GM13977 (cell line): ENCODE measurements around the gene QRSL1.

Experiments
- DNase-seq: peaks from one replicate; pipeline ENCODE4 v3.0.0; 2012; ENCODE audit warnings: low spot score
- in situ Hi-C: fragments of 300-500 bp; cut with MboI; formaldehyde crosslinking; loops from one replicate; pipeline ENCODE4 v1.12.0; 2022; ENCODE audit warnings: low sequenced_read_pairs, low pct_unique_long_range_greater_than_20kb, mixed read lengths, inconsistent platforms; ENCODE audit not compliant: unreplicated experiment
- TF ChIP-seq, protein P1 (sequence below): IDR thresholded peaks from 2 replicates; pipeline ENCODE4 v1.5.1; 2012; ENCODE audit warnings: mild to moderate bottlenecking, control low read depth; ENCODE audit not compliant: insufficient read depth; ENCODE audit errors: extremely low read depth, missing control alignments

The QRSL1 gene

DNA sequence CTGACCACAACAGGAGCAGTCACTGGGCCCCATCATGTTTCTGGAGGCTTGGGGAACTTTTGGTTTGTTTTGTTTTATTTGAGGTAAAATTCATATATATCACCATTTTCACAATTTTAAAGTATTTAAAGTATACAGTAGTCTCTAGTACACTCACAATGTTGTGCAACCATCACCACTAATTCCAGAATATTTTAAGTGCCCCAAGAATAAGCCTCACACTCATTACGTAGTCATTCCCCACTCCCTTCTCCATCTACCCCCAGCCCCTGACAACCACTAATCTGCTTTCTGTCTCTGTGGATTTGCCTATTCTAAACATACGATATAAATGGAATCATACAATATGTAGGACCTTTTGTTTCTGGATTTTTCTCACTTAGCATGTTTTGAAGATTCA, 29.0 kb upstream of the QRSL1 start:
- no peak for DNase-seq
- in situ Hi-C loops: loop anchor here (10.0 kb wide), 1 partner anchor 384 kb away; no protein-coding TSS in a partner anchor
- TF ChIP-seq, protein P1, sequence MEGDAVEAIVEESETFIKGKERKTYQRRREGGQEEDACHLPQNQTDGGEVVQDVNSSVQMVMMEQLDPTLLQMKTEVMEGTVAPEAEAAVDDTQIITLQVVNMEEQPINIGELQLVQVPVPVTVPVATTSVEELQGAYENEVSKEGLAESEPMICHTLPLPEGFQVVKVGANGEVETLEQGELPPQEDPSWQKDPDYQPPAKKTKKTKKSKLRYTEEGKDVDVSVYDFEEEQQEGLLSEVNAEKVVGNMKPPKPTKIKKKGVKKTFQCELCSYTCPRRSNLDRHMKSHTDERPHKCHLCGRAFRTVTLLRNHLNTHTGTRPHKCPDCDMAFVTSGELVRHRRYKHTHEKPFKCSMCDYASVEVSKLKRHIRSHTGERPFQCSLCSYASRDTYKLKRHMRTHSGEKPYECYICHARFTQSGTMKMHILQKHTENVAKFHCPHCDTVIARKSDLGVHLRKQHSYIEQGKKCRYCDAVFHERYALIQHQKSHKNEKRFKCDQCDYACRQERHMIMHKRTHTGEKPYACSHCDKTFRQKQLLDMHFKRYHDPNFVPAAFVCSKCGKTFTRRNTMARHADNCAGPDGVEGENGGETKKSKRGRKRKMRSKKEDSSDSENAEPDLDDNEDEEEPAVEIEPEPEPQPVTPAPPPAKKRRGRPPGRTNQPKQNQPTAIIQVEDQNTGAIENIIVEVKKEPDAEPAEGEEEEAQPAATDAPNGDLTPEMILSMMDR: no peak

DNA sequence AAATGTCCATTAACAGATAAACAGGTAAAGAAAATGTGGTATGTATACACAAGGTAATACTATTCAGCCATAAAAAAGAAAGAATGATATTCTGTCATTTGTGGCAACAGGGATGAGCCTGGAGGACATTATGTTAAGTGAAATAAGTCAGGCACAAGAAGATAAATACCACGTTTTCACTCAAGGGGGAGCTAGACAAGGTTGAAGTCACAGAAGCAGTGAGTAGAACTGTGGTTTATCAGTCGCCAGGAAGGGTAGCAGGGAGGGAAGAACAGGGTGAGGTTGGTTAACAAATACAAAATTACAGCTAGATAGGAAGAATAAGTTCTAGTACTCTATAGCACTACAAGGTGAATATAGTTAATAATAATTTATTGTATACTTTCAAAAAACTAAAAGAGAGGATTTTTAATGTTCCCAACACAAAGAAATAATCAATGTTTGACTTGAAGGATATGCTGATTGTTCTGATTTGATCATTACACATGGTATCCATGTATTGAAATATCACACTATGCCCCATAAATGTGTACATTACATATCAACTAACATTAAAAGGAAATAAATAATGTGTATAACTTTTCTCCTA, 21.2 kb upstream of the QRSL1 start:
- peak; percentile 45 for DNase-seq
- in situ Hi-C loops: loop anchor here (10.0 kb wide), 1 partner anchor 377 kb away; no protein-coding TSS in a partner anchor
- TF ChIP-seq, protein P1: peak; percentile 65

DNA sequence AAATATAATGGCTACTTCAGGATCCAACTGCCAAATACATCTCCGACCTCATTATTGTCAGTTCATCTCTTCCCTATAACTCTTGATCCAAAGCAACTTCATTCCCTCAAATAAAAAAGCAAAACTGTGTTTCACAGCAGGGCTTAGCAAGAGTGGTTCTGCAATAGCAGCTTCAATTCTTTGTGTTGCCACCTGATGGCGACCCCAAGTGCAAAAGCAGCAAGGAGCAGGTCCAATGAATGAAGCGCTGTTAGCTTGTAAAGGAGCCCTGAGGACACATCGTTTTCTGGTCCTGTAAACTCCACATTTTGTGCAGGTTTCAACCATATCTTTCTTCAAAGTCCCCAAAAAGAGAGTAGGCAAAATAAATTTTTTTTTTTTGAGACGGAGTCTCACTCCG, 19.7 kb upstream of the QRSL1 start:
- in situ Hi-C loops: loop anchor here (10.0 kb wide), 1 partner anchor 375 kb away; no protein-coding TSS in a partner anchor
- DNase-seq: no peak
- TF ChIP-seq, protein P1: peak; percentile 73

DNA sequence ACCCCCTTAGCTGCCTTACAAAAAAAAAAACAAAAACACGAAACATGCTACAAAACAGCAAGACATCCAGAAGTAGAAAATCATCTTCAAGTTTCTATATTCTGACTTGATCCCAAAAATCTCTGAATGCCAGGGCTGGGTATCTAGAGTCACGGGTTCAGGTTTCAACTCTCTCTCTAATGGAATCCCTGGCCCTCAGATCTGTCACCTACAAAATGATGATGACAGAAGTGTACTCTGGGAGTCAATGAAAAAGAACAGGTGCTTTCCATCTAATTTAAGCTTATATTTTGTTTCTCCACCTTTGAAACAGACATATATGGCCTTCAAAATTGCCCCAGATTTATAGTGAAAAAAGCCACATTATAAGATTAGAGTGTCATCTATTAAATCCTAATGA, 18.3 kb upstream of the QRSL1 start:
- DNase-seq: no peak
- in situ Hi-C loops: no loop called here

DNA sequence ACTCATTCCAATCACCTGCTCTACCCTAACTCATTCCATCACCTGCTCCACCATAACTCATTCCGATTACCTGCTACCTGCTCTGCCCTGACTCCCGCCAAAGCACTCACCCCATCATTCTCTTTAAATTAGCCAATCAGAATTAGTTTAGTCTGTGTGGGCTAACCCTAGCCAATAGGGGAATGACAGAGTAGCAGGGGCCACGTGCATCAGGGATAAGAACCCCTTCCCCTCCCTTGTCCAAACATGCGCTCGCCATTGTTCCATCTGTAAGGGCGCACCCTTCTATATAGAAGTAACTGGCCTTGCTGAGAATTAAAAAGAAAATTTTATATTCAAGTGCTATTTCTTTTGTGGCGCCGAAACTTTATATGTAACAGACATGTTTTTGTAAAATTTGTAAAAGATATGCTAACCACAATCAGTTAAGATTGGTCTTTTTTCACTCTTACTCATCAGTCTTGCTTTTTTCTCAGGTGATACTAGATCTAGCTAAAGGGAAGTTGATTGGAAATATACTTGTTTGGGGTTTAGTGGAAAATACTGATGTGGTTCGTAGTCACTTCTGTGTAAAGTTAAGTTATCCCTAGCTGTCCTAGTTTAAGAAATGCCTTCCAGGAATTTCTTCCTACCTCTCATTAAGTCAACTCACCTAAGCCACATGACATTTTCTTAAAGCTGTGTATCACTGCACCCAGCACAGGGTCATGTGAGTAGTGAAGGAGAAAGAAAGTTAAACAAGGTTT, 16.5 kb upstream of the QRSL1 start:
- TF ChIP-seq, protein P1: no peak
- DNase-seq: no peak
- in situ Hi-C loops: no loop called here

More for the DNA sequence above, 18.3 kb upstream of the QRSL1 start:
- TF ChIP-seq, protein P1: no peak

DNA sequence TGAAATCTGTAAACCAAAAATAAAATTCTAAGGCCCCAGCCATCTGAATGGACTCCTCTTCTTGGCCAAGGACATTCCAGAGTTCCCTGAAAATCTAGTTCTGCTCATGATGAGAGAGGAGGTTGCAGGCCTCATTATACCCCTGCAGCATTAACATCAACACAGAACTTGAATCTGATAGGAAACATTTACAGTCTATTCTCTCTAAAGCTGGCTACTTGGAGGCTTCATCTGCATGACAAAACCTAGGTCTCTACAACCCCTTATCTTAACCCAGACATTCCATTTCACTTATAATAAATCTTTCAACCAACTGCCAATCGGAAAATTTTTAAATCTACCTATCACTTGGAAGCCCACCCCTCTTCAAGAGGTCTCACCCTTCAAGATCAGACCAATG, 15.8 kb upstream of the QRSL1 start:
- in situ Hi-C loops: no loop called here
- no peak for DNase-seq
- TF ChIP-seq, protein P1: no peak
